Measurements from ENCODE around the gene CRBN.

- no peak for TF ChIP-seq NFIC (IDR thresholded peaks at IDR 0.05)
- TF ChIP-seq REST (IDR thresholded peaks at IDR 0.05; ENCODE audit: low read depth): no peak
- TF ChIP-seq RAD21 (IDR thresholded peaks at IDR 0.05; ENCODE audit: low read depth): no peak
- no peak for TF ChIP-seq FOXM1 (IDR thresholded peaks at IDR 0.05; ENCODE audit: borderline replicate concordance, low read depth)
- TF ChIP-seq YY1 (IDR thresholded peaks at IDR 0.05; ENCODE audit: low read depth): no peak
- TF ChIP-seq ZBTB7A (IDR thresholded peaks at IDR 0.05; ENCODE audit: low read depth): no peak
- TF ChIP-seq EP300 (IDR thresholded peaks at IDR 0.05; ENCODE audit: borderline replicate concordance): no peak
- TF ChIP-seq TCF12 (IDR thresholded peaks at IDR 0.05; ENCODE audit: low read depth): no peak
- TF ChIP-seq TAF1 (IDR thresholded peaks at IDR 0.05; ENCODE audit: low read depth): no peak
- TF ChIP-seq MAX (IDR thresholded peaks at IDR 0.05): no peak
- no peak for TF ChIP-seq EGR1 (IDR thresholded peaks at IDR 0.05)
- TF ChIP-seq TEAD4 (IDR thresholded peaks at IDR 0.05): no peak
Observed at GRCh38 chr3:3165241-3165640, 14.2 kb downstream of the CRBN start.
